ENCODE data around the gene DOCK3.
A peak's percentile ranks its signal among the peaks of the same experiment; 100 is the strongest.

The DOCK3 gene

DNA sequence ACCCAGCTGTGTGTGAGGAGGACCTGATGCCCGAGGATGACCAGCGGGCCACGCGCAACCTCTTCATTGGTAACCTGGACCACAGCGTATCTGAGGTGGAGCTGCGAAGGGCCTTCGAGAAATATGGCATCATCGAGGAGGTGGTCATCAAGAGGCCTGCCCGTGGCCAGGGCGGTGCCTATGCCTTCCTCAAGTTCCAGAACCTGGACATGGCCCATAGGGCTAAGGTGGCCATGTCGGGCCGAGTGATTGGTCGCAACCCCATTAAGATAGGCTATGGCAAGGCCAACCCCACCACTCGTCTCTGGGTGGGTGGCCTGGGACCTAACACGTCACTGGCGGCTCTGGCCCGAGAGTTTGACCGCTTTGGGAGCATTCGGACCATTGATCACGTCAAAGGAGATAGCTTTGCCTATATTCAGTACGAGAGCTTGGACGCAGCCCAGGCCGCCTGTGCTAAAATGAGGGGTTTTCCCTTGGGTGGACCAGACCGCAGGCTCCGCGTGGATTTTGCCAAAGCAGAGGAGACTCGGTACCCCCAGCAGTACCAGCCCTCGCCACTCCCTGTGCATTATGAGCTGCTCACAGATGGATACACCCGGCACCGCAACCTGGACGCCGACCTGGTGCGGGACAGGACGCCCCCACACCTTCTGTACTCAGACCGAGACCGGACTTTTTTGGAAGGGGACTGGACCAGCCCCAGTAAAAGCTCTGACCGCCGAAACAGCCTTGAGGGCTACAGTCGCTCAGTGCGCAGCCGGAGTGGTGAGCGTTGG lies 717.8 kb downstream of the DOCK3 start:
- Histone ChIP-seq H3K36me3 (replicated peaks; ENCODE audit: low read depth, low read length) (peaks cover 78% of the 10 kb centered on the region), H3K4me2 (ENCODE audit: low read length) (peak overlapping the region; percentile 97), H3K9me3 (ENCODE audit: insufficient read depth, low read length) (no peaks in the 10 kb centered on the region), H3K4me3 (ENCODE audit: low read length) (peak overlapping the region; percentile 98), H3K79me2 (ENCODE audit: low read length) (peaks cover 78% of the 10 kb centered on the region), H3K4me1 (ENCODE audit: low read length) (peaks cover 34% of the 10 kb centered on the region), H2AFZ (ENCODE audit: low read depth, low read length) (no peak overlapping the region), H3K27me3 (ENCODE audit: low read depth, low read length) (no peaks in the 10 kb centered on the region), H3K9ac (ENCODE audit: low read length) (peak overlapping the region; percentile 92), H4K20me1 (ENCODE audit: insufficient read depth, low read length) (peaks cover 67% of the 10 kb centered on the region), H3K27ac (ENCODE audit: low read length) (peak overlapping the region; percentile 62)
- TF ChIP-seq, protein P1, sequence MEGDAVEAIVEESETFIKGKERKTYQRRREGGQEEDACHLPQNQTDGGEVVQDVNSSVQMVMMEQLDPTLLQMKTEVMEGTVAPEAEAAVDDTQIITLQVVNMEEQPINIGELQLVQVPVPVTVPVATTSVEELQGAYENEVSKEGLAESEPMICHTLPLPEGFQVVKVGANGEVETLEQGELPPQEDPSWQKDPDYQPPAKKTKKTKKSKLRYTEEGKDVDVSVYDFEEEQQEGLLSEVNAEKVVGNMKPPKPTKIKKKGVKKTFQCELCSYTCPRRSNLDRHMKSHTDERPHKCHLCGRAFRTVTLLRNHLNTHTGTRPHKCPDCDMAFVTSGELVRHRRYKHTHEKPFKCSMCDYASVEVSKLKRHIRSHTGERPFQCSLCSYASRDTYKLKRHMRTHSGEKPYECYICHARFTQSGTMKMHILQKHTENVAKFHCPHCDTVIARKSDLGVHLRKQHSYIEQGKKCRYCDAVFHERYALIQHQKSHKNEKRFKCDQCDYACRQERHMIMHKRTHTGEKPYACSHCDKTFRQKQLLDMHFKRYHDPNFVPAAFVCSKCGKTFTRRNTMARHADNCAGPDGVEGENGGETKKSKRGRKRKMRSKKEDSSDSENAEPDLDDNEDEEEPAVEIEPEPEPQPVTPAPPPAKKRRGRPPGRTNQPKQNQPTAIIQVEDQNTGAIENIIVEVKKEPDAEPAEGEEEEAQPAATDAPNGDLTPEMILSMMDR (IDR thresholded peaks at IDR 0.05; ENCODE audit: low read depth, low read length), result no peak
- TF ChIP-seq EZH2phosphoT487 (IDR thresholded peaks at IDR 0.05; ENCODE audit: low read depth), result no peak

DNA sequence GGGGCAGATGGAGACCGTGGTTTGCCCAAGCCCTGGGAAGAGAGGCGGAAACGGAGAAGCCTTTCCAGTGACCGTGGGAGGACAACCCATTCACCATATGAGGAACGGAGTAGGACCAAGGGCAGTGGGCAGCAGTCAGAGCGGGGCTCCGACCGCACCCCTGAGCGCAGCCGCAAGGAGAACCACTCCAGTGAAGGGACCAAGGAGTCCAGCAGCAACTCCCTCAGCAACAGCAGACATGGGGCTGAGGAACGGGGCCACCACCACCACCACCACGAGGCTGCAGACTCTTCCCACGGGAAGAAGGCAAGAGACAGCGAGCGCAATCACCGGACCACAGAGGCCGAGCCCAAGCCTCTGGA lies 718.4 kb downstream of the DOCK3 start:
- Histone ChIP-seq H3K36me3 (replicated peaks; ENCODE audit: low read depth, low read length) (peaks cover 74% of the 10 kb centered on the region), H3K27me3 (ENCODE audit: low read depth, low read length) (no peaks in the 10 kb centered on the region), H3K4me2 (ENCODE audit: low read length) (no peak overlapping the region), H3K27ac (ENCODE audit: low read length) (no peak overlapping the region), H3K4me1 (ENCODE audit: low read length) (peaks cover 29% of the 10 kb centered on the region), H3K9ac (ENCODE audit: low read length) (no peak overlapping the region), H4K20me1 (ENCODE audit: insufficient read depth, low read length) (peaks cover 63% of the 10 kb centered on the region), H3K79me2 (ENCODE audit: low read length) (peaks cover 73% of the 10 kb centered on the region), H2AFZ (ENCODE audit: low read depth, low read length) (no peak overlapping the region), H3K4me3 (ENCODE audit: low read length) (no peak overlapping the region), H3K9me3 (ENCODE audit: insufficient read depth, low read length) (no peaks in the 10 kb centered on the region)
- TF ChIP-seq, protein P1 (IDR thresholded peaks at IDR 0.05; ENCODE audit: low read depth, low read length), result no peak
- TF ChIP-seq EZH2phosphoT487 (IDR thresholded peaks at IDR 0.05; ENCODE audit: low read depth), result no peak

DNA sequence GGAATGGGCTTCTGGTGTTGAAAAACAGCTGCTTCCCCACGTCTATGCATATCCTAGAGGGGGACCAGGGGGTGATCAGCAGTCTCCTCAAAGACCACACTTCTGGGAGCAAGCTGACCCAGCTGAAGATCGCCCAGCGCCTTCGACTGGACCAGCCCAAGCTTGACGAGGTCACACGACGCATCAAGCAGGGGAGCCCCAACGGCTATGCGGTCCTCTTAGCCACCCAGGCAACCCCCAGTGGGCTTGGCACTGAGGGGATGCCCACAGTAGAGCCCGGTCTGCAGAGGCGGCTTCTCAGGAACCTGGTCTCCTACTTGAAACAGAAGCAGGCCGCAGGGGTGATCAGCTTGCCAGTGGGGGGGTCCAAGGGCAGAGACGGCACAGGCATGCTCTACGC lies 718.8 kb downstream of the DOCK3 start:
- Histone ChIP-seq H3K9ac (ENCODE audit: low read length) (no peak overlapping the region), H3K36me3 (replicated peaks; ENCODE audit: low read depth, low read length) (peaks cover 70% of the 10 kb centered on the region), H3K4me3 (ENCODE audit: low read length) (no peak overlapping the region), H3K9me3 (ENCODE audit: insufficient read depth, low read length) (no peaks in the 10 kb centered on the region), H3K79me2 (ENCODE audit: low read length) (peaks cover 68% of the 10 kb centered on the region), H3K4me1 (ENCODE audit: low read length) (peaks cover 29% of the 10 kb centered on the region), H3K27ac (ENCODE audit: low read length) (no peak overlapping the region), H4K20me1 (ENCODE audit: insufficient read depth, low read length) (peaks cover 59% of the 10 kb centered on the region), H3K4me2 (ENCODE audit: low read length) (no peak overlapping the region), H3K27me3 (ENCODE audit: low read depth, low read length) (no peaks in the 10 kb centered on the region), H2AFZ (ENCODE audit: low read depth, low read length) (no peak overlapping the region)
- TF ChIP-seq, protein P1 (IDR thresholded peaks at IDR 0.05; ENCODE audit: low read depth, low read length), result no peak
- no peak for TF ChIP-seq EZH2phosphoT487 (IDR thresholded peaks at IDR 0.05; ENCODE audit: low read depth)

DNA sequence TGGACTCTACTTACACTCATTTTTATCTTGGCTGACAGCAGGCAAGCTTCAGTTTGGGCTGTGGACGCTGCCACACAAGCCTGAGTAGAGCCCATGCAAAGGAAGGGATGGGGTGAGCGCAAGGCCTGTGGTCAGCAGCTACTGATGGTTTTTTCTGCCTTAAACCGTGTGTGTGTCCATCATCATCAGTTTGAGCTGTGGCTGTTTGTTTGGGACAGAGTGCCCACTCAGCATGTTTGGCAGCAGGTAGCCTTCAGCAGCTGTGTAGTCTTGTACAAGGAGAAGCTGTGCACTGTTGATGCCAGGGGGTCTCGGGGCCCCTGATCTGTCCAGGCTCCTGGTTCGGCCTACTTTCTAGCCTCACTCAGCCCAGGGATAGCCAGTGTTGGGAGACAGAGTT lies 719.8 kb downstream of the DOCK3 start:
- Histone ChIP-seq H3K79me2 (ENCODE audit: low read length) (peaks cover 64% of the 10 kb centered on the region), H3K9me3 (ENCODE audit: insufficient read depth, low read length) (no peaks in the 10 kb centered on the region), H3K4me1 (ENCODE audit: low read length) (peaks cover 25% of the 10 kb centered on the region), H4K20me1 (ENCODE audit: insufficient read depth, low read length) (peaks cover 53% of the 10 kb centered on the region), H3K4me3 (ENCODE audit: low read length) (no peak overlapping the region), H2AFZ (ENCODE audit: low read depth, low read length) (no peak overlapping the region), H3K9ac (ENCODE audit: low read length) (no peak overlapping the region), H3K27me3 (ENCODE audit: low read depth, low read length) (no peaks in the 10 kb centered on the region), H3K27ac (ENCODE audit: low read length) (no peak overlapping the region), H3K36me3 (replicated peaks; ENCODE audit: low read depth, low read length) (peaks cover 65% of the 10 kb centered on the region), H3K4me2 (ENCODE audit: low read length) (no peak overlapping the region)
- TF ChIP-seq, protein P1 (IDR thresholded peaks at IDR 0.05; ENCODE audit: low read depth, low read length), result no peak
- no peak for TF ChIP-seq EZH2phosphoT487 (IDR thresholded peaks at IDR 0.05; ENCODE audit: low read depth)
